PC-3 (cell line): Measurements from ENCODE around the gene KLHL34.

Experiments used
- EZH2 ChIP-seq: fragments of 300-600 bp; sonication (generic); IDR thresholded peaks from one replicate; pipeline ENCODE4 v1.6.1; 2017; ENCODE audit warnings: antibody characterized with exemption, mild to moderate bottlenecking, low read length; ENCODE audit not compliant: unreplicated experiment
- EZH2phosphoT487 ChIP-seq: fragments of 300-600 bp; sonication (generic); IDR thresholded peaks from 2 replicates; pipeline ENCODE4 v1.6.1; 2018; ENCODE audit warnings: mild to moderate bottlenecking, antibody characterized with exemption, low read length, borderline replicate concordance

GRCh38 chrX:21700275-21700674 is 42.1 kb upstream of the KLHL34 start:
- TF ChIP-seq EZH2 (no peak), EZH2phosphoT487 (no peak)
